ENCODE data around the gene CYP2C18.
"Not testable (repeated sequence)": the region's sequence is repeated elsewhere in the genome, so short reads cannot be mapped to it uniquely, and the experiment has no call there.

CYP2C18 gene

GRCh38 chr10:94757916-94758315 is 74.4 kb downstream of the CYP2C18 start:
- no peaks in the 10 kb centered on the region for H3K27me3 ChIP-seq (ENCODE audit: insufficient read depth, low read length)
- H2AFZ ChIP-seq (ENCODE audit: insufficient read depth, low read length, poor library complexity), result no peak overlapping the region
- no peak for DNase-seq
- no peaks in the 10 kb centered on the region for H3K9me3 ChIP-seq (ENCODE audit: insufficient read depth, low read depth, low read length)
- H2BK12ac ChIP-seq (ENCODE audit: low read length), result no peak overlapping the region
- H3K9ac ChIP-seq (ENCODE audit: low read length), result no peak overlapping the region
- no peak overlapping the region for H4K8ac ChIP-seq (ENCODE audit: low read depth, low read length)
- no CpG with 5 or more reads among the region's 2 CpGs for WGBS (ENCODE audit: extremely low coverage, insufficient coverage, insufficient read length)
- no peak overlapping the region for H2BK5ac ChIP-seq (ENCODE audit: low read depth, low read length, poor library complexity)
- no peak overlapping the region for H3K23ac ChIP-seq (ENCODE audit: low read length)
- no peaks in the 10 kb centered on the region for H3K79me1 ChIP-seq (ENCODE audit: low read length)
- no peak overlapping the region for H3K4ac ChIP-seq (ENCODE audit: low read depth, low read length)
- H3K4me1 ChIP-seq (ENCODE audit: control insufficient read depth in 1 of 2, insufficient read depth in 2 of 2, low read length in 2 of 2), result no peaks in the 10 kb centered on the region
- no peak overlapping the region for H3K4me3 ChIP-seq (ENCODE audit: low read depth, low read length)
- no peak overlapping the region for H4K91ac ChIP-seq (ENCODE audit: low read depth, low read length)
- no peaks in the 10 kb centered on the region for H3K36me3 ChIP-seq (ENCODE audit: control insufficient read depth in 1 of 2, insufficient read depth in 2 of 2, low read length in 2 of 2)
- H3K4me2 ChIP-seq (ENCODE audit: low read length), result no peak overlapping the region
- H2AK5ac ChIP-seq (ENCODE audit: low read length), result no peak overlapping the region
- no peak overlapping the region for H3K27ac ChIP-seq (ENCODE audit: low read depth, low read length)
- H3K14ac ChIP-seq (ENCODE audit: low read length), result no peak overlapping the region
- H3K18ac ChIP-seq (ENCODE audit: low read length), result no peak overlapping the region
- no peak overlapping the region for H2BK120ac ChIP-seq (ENCODE audit: insufficient read depth, low read length, poor library complexity)
- H3K79me2 ChIP-seq (ENCODE audit: control insufficient read depth, insufficient read depth, low read length, poor library complexity), result no peaks in the 10 kb centered on the region
- no peak overlapping the region for H4K12ac ChIP-seq (ENCODE audit: low read depth, low read length)

- H3K36me3 ChIP-seq (ENCODE audit: control insufficient read depth in 1 of 2, insufficient read depth in 2 of 2, low read length in 2 of 2), result no peaks in the 10 kb centered on the region
- no peak overlapping the region for H3K27ac ChIP-seq (ENCODE audit: low read depth, low read length)
- WGBS (ENCODE audit: extremely low coverage, insufficient coverage, insufficient read length), result no CpG with 5 or more reads among the region's 2 CpGs
- H2AK5ac ChIP-seq (ENCODE audit: low read length), result no peak overlapping the region
- H3K18ac ChIP-seq (ENCODE audit: low read length), result no peak overlapping the region
- no peak overlapping the region for H3K23ac ChIP-seq (ENCODE audit: low read length)
- no peak for DNase-seq
- no peak overlapping the region for H3K4ac ChIP-seq (ENCODE audit: low read depth, low read length)
- H3K79me2 ChIP-seq (ENCODE audit: control insufficient read depth, insufficient read depth, low read length, poor library complexity), result no peaks in the 10 kb centered on the region
- no peak overlapping the region for H2AFZ ChIP-seq (ENCODE audit: insufficient read depth, low read length, poor library complexity)
- no peak overlapping the region for H3K14ac ChIP-seq (ENCODE audit: low read length)
- no peak overlapping the region for H3K9ac ChIP-seq (ENCODE audit: low read length)
- H3K4me3 ChIP-seq (ENCODE audit: low read depth, low read length), result no peak overlapping the region
- no peak overlapping the region for H3K4me2 ChIP-seq (ENCODE audit: low read length)
- H3K79me1 ChIP-seq (ENCODE audit: low read length), result peaks cover 2% of the 10 kb centered on the region
- H2BK12ac ChIP-seq (ENCODE audit: low read length), result no peak overlapping the region
- no peak overlapping the region for H2BK5ac ChIP-seq (ENCODE audit: low read depth, low read length, poor library complexity)
- H3K9me3 ChIP-seq (ENCODE audit: insufficient read depth, low read depth, low read length), result no peaks in the 10 kb centered on the region
- H3K27me3 ChIP-seq (ENCODE audit: insufficient read depth, low read length), result no peaks in the 10 kb centered on the region
- no peak overlapping the region for H2BK120ac ChIP-seq (ENCODE audit: insufficient read depth, low read length, poor library complexity)
- no peak overlapping the region for H4K91ac ChIP-seq (ENCODE audit: low read depth, low read length)
- H4K12ac ChIP-seq (ENCODE audit: low read depth, low read length), result no peak overlapping the region
- no peak overlapping the region for H4K8ac ChIP-seq (ENCODE audit: low read depth, low read length)
- H3K4me1 ChIP-seq (ENCODE audit: control insufficient read depth in 1 of 2, insufficient read depth in 2 of 2, low read length in 2 of 2), result no peaks in the 10 kb centered on the region
Observed at GRCh38 chr10:94760586-94761178, 77.2 kb downstream of the CYP2C18 start.

GRCh38 chr10:94762393-94762792 is 78.9 kb downstream of the CYP2C18 start, which contains the start of gene CYP2C19:
TSS of gene CYP2C19 (plus strand) at chr10:94762681. CDS start at chr10:94762706, 25 bp downstream.
- no peaks in the 10 kb centered on the region for H3K36me3 ChIP-seq (ENCODE audit: control insufficient read depth in 1 of 2, insufficient read depth in 2 of 2, low read length in 2 of 2)
- no peak within 1 kb of the TSS for H4K8ac ChIP-seq (ENCODE audit: low read depth, low read length)
- no peak within 1 kb of the TSS for H4K12ac ChIP-seq (ENCODE audit: low read depth, low read length)
- no peak within 1 kb of the TSS for H2BK12ac ChIP-seq (ENCODE audit: low read length)
- H2BK5ac ChIP-seq (ENCODE audit: low read depth, low read length, poor library complexity), result no peak within 1 kb of the TSS
- no peak within 1 kb of the TSS for H2AK5ac ChIP-seq (ENCODE audit: low read length)
- H3K27ac ChIP-seq (ENCODE audit: low read depth, low read length), result no peak within 1 kb of the TSS
- H3K4me1 ChIP-seq (ENCODE audit: control insufficient read depth in 1 of 2, insufficient read depth in 2 of 2, low read length in 2 of 2), result no peaks in the 10 kb centered on the region
- H3K23ac ChIP-seq (ENCODE audit: low read length), result no peak within 1 kb of the TSS
- H3K79me1 ChIP-seq (ENCODE audit: low read length), result peaks cover 2% of the 10 kb centered on the region
- H3K79me2 ChIP-seq (ENCODE audit: control insufficient read depth, insufficient read depth, low read length, poor library complexity), result no peaks in the 10 kb centered on the region
- no peaks in the 10 kb centered on the region for H3K9me3 ChIP-seq (ENCODE audit: insufficient read depth, low read depth, low read length)
- no peak within 1 kb of the TSS for H3K14ac ChIP-seq (ENCODE audit: low read length)
- H3K18ac ChIP-seq (ENCODE audit: low read length), result no peak within 1 kb of the TSS
- WGBS (ENCODE audit: extremely low coverage, insufficient coverage, insufficient read length), result no CpG with 5 or more reads among the region's 3 CpGs
- H2BK120ac ChIP-seq (ENCODE audit: insufficient read depth, low read length, poor library complexity), result no peak within 1 kb of the TSS
- no peak within 1 kb of the TSS for H2AFZ ChIP-seq (ENCODE audit: insufficient read depth, low read length, poor library complexity)
- H3K9ac ChIP-seq (ENCODE audit: low read length), result no peak within 1 kb of the TSS
- no peak within 1 kb of the TSS for H3K4me2 ChIP-seq (ENCODE audit: low read length)
- no peak within 1 kb of the TSS for H3K4ac ChIP-seq (ENCODE audit: low read depth, low read length)
- H4K91ac ChIP-seq (ENCODE audit: low read depth, low read length), result no peak within 1 kb of the TSS
- DNase-seq, result no peak
- no peak within 1 kb of the TSS for H3K4me3 ChIP-seq (ENCODE audit: low read depth, low read length)
- H3K27me3 ChIP-seq (ENCODE audit: insufficient read depth, low read length), result no peaks in the 10 kb centered on the region

DNA sequence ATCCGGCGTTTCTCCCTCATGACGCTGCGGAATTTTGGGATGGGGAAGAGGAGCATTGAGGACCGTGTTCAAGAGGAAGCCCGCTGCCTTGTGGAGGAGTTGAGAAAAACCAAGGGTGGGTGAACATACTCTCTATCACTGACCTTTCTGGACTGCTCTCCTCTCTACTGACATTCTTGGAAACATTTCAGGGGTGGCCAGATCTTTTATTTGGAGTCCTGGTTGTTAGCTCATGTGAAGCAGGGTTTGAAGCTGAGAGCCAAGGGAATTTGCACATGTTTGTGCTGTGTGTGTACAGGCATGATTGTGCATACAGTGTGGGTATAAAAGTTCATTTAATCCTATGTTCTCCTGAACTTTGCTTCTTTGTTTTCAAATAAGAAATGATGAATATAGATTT is 91.9 kb downstream of the CYP2C18 start:
- not testable (repeated sequence) for H3K36me3 ChIP-seq (ENCODE audit: control insufficient read depth in 1 of 2, insufficient read depth in 2 of 2, low read length in 2 of 2); H2AK5ac ChIP-seq (ENCODE audit: low read length); H3K9me3 ChIP-seq (ENCODE audit: insufficient read depth, low read depth, low read length); H3K14ac ChIP-seq (ENCODE audit: low read length); H3K4me1 ChIP-seq (ENCODE audit: control insufficient read depth in 1 of 2, insufficient read depth in 2 of 2, low read length in 2 of 2); H2BK5ac ChIP-seq (ENCODE audit: low read depth, low read length, poor library complexity); H3K4me3 ChIP-seq (ENCODE audit: low read depth, low read length); H4K12ac ChIP-seq (ENCODE audit: low read depth, low read length); H4K91ac ChIP-seq (ENCODE audit: low read depth, low read length); H2BK12ac ChIP-seq (ENCODE audit: low read length); H4K8ac ChIP-seq (ENCODE audit: low read depth, low read length); H3K27me3 ChIP-seq (ENCODE audit: insufficient read depth, low read length); H3K4ac ChIP-seq (ENCODE audit: low read depth, low read length); H3K4me2 ChIP-seq (ENCODE audit: low read length); H3K79me2 ChIP-seq (ENCODE audit: control insufficient read depth, insufficient read depth, low read length, poor library complexity); DNase-seq; H2AFZ ChIP-seq (ENCODE audit: insufficient read depth, low read length, poor library complexity); H3K9ac ChIP-seq (ENCODE audit: low read length); H2BK120ac ChIP-seq (ENCODE audit: insufficient read depth, low read length, poor library complexity); H3K27ac ChIP-seq (ENCODE audit: low read depth, low read length); H3K23ac ChIP-seq (ENCODE audit: low read length); H3K79me1 ChIP-seq (ENCODE audit: low read length); H3K18ac ChIP-seq (ENCODE audit: low read length)
- WGBS (ENCODE audit: extremely low coverage, insufficient coverage, insufficient read length), result no CpG with 5 or more reads among the region's 6 CpGs

All from trophoblast cell (in vitro differentiated cells and primary cell).